CD14-positive monocyte (primary cell): ENCODE results near the gene UBE3A. TPM values are rescaled to one million over a fixed set of nuclear protein-coding genes. Genes with fewer than 3 reads are reported as not detected.

Experiments
- DNase-seq, 3 donors: peaks; one replicate each; pipeline ENCODE4 v3.0.0-alpha.2; 2011 to 2022
- H2AFZ ChIP-seq: 2 replicates; pipeline ENCODE4 v1.6.0; 2012; ENCODE audit warnings: mild to moderate bottlenecking, low read depth, low read length, inconsistent platforms; ENCODE audit not compliant: insufficient read depth, poor library complexity, severe bottlenecking
- H3K27ac ChIP-seq, 2 donors: 1 replicate in 1 of 2; 2 replicates in 1 of 2; pipeline ENCODE4 v1.5.1; 2012 to 2013; ENCODE audit warnings: low read length in 2 of 2, control low read depth in 1 of 2, inconsistent platforms in 1 of 2, low read depth in 1 of 2, mild to moderate bottlenecking in 1 of 2
- H3K27me3 ChIP-seq, 2 donors: one replicate each; pipeline versions ENCODE4 v1.6.0 to v1.6.1; 2011 to 2013; ENCODE audit warnings: low read length in 2 of 2; ENCODE audit not compliant: control insufficient read depth in 2 of 2, insufficient read depth in 2 of 2
- H3K36me3 ChIP-seq, 2 donors: replicated peaks in 1 of 2; 1 replicate in 1 of 2; 2 replicates in 1 of 2; pipeline versions ENCODE4 v1.5.1 to v1.6.1; 2012 to 2013; ENCODE audit warnings: low read length in 2 of 2, control low read depth in 1 of 2, inconsistent platforms in 1 of 2, mild to moderate bottlenecking in 1 of 2; ENCODE audit not compliant: insufficient read depth in 2 of 2, control insufficient read depth in 1 of 2
- H3K4me1 ChIP-seq, 2 donors: 1 replicate in 1 of 2; 2 replicates in 1 of 2; pipeline versions ENCODE4 v1.5.1 to v1.6.1; 2012 to 2013; ENCODE audit warnings: low read length in 2 of 2, control low read depth in 1 of 2, inconsistent platforms in 1 of 2, mild to moderate bottlenecking in 1 of 2, moderate library complexity in 1 of 2; ENCODE audit not compliant: insufficient read depth in 2 of 2, control insufficient read depth in 1 of 2
- H3K4me2 ChIP-seq: replicated peaks from 2 replicates; pipeline ENCODE3; 2012; ENCODE audit warnings: low read length, moderate library complexity, mild to moderate bottlenecking; ENCODE audit not compliant: poor library complexity, severe bottlenecking; ENCODE audit errors: extremely low read depth
- H3K4me3 ChIP-seq, 3 experiments: fragments of 200-600 bp in 1 of 3; sonication (generic) in 1 of 3; replicated peaks in 1 of 3; 1 replicate in 2 of 3; 2 replicates in 1 of 3; pipeline ENCODE4 v1.5.1; 2011 to 2013; ENCODE audit warnings: low read length in 3 of 3, mild to moderate bottlenecking in 3 of 3, control low read depth in 2 of 3, low read depth in 2 of 3, inconsistent platforms in 1 of 3, moderate library complexity in 1 of 3
- H3K79me2 ChIP-seq: 2 replicates; pipeline ENCODE4 v1.6.0; 2012; ENCODE audit warnings: mild to moderate bottlenecking, control low read depth, inconsistent platforms, low read length, moderate library complexity; ENCODE audit not compliant: insufficient read depth
- H3K9ac ChIP-seq: 2 replicates; pipeline ENCODE4 v1.6.0; 2017; ENCODE audit warnings: low read length, mild to moderate bottlenecking; ENCODE audit not compliant: insufficient read depth, poor library complexity, severe bottlenecking
- H3K9me3 ChIP-seq, 2 donors: replicated peaks in 1 of 2; 1 replicate in 1 of 2; 2 replicates in 1 of 2; pipeline versions ENCODE4 v1.5.1 to v1.6.1; 2012 to 2013; ENCODE audit warnings: low read length in 2 of 2, control low read depth in 1 of 2; ENCODE audit not compliant: control insufficient read depth in 1 of 2, insufficient read depth in 1 of 2
- H4K20me1 ChIP-seq: 2 replicates; pipeline ENCODE4 v1.6.0; 2012; ENCODE audit warnings: mild to moderate bottlenecking, low read length, control low read depth, moderate library complexity; ENCODE audit not compliant: insufficient read depth
- H3K27ac Mint-ChIP-seq, 7 donors: one replicate each; pipeline ENCODE4 v1.8.0; 2020; ENCODE audit warnings: mild to moderate bottlenecking in 7 of 7, mixed read lengths in 7 of 7, moderate library complexity in 6 of 7, inconsistent platforms in 2 of 7
- H3K27me3 Mint-ChIP-seq, 3 donors: one replicate each; pipeline ENCODE4 v1.8.0; 2021 to 2022; ENCODE audit warnings: low read depth in 3 of 3, mild to moderate bottlenecking in 3 of 3, mixed read lengths in 3 of 3, moderate library complexity in 3 of 3, inconsistent platforms in 1 of 3
- H3K36me3 Mint-ChIP-seq, 2 donors: one replicate each; pipeline ENCODE4 v1.8.0; 2020; ENCODE audit warnings: mixed read lengths in 2 of 2, inconsistent platforms in 1 of 2, mild to moderate bottlenecking in 1 of 2
- H3K4me1 Mint-ChIP-seq: one replicate; pipeline ENCODE4 v1.8.0; 2020; ENCODE audit warnings: mild to moderate bottlenecking, mixed read lengths
- H3K4me3 Mint-ChIP-seq, 2 donors: one replicate each; pipeline ENCODE4 v1.8.0; 2020; ENCODE audit warnings: mild to moderate bottlenecking in 2 of 2, mixed read lengths in 2 of 2, moderate library complexity in 1 of 2
- H3K9me3 Mint-ChIP-seq, 7 donors: one replicate each; pipeline ENCODE4 v1.8.0; 2020 to 2022; ENCODE audit warnings: mixed read lengths in 7 of 7, mild to moderate bottlenecking in 6 of 7, moderate library complexity in 6 of 7, inconsistent platforms in 2 of 7
- CTCF ChIP-seq: fragments of 200-600 bp; IDR thresholded peaks from one replicate; pipeline ENCODE4 v1.8.0; 2022; ENCODE audit warnings: antibody characterized with exemption, mild to moderate bottlenecking
- WGBS: methylation state at CpG from one replicate; pipeline ENCODE4 v1.1.5; 2013; ENCODE audit warnings: missing lambda C conversion rate; ENCODE audit not compliant: insufficient coverage; 5-methylcytosine and 5-hydroxymethylcytosine counted together
- intact Hi-C, 2 donors: fragments of 100-400 bp; cut with micrococcal nuclease; formaldehyde crosslinking; loops; one replicate each; pipeline versions ENCODE4 v1.15.0 to v1.15.1; 2023
- polyA plus RNA-seq, 3 donors: library from polyadenylated mRNA; depleted of rRNA in 1 of 3; unstranded in 2 of 3; stranded (reverse) in 1 of 3; fragments of 300-500 nt in 2 of 3; fragments of >200 nt in 1 of 3; fragmentation: Illumina TruSeq in 2 of 3; gene quantifications; 1 replicate in 2 of 3; 2 replicates in 1 of 3; pipeline ENCODE4 v1.2.3, GENCODE V29; 2012 to 2021

The UBE3A gene
- polyA plus RNA-seq, 3 donors: 13.9 to 73.3 (median 54.5) TPM

GRCh38 chr15:25335279-25335678, 103.5 kb downstream of the UBE3A start:
- no peak for TF ChIP-seq CTCF

GRCh38 chr15:25333049-25333448, 105.8 kb downstream of the UBE3A start:
- intact Hi-C loops: no loop called here
- peaks cover 0 to 8% of the 10 kb centered on the region in 2 donors for H3K9me3 ChIP-seq
- Mint-ChIP-seq H3K27me3 (no peaks in the 10 kb centered on the region), H3K9me3 (peaks cover 6 to 17% (median 10%) of the 10 kb centered on the region in 7 donors), H3K36me3 (peaks cover 27 to 52% of the 10 kb centered on the region in 2 donors), H3K27ac (peak overlapping the region in 1 of 7 donors; percentile 19), H3K4me1 (no peaks in the 10 kb centered on the region), H3K4me3 (no peak overlapping the region)
- H3K4me2 ChIP-seq: no peak overlapping the region
- no peak for TF ChIP-seq CTCF
- no peak overlapping the region for H3K4me3 ChIP-seq
- WGBS: no CpG with 5 or more reads among the region's 2 CpGs
- H3K79me2 ChIP-seq: no peaks in the 10 kb centered on the region
- H3K4me1 ChIP-seq: no peaks in the 10 kb centered on the region
- peaks cover 12 to 33% of the 10 kb centered on the region in 2 donors for H3K36me3 ChIP-seq
- no peak overlapping the region for H3K9ac ChIP-seq
- H3K27me3 ChIP-seq: no peaks in the 10 kb centered on the region
- H2AFZ ChIP-seq: no peak overlapping the region
- no peaks in the 10 kb centered on the region for H4K20me1 ChIP-seq
- no peak for DNase-seq
- no peak overlapping the region for H3K27ac ChIP-seq

More at GRCh38 chr15:25335279-25335678, 103.5 kb downstream of the UBE3A start:
- 100% methylated on average over 4 of the region's 4 CpGs for WGBS
- Histone ChIP-seq H3K4me3 (no peak overlapping the region), H3K27me3 (no peaks in the 10 kb centered on the region), H3K27ac (no peak overlapping the region), H3K79me2 (no peaks in the 10 kb centered on the region), H3K9me3 (peaks cover 0 to 8% of the 10 kb centered on the region in 2 donors), H4K20me1 (no peaks in the 10 kb centered on the region), H3K36me3 (peaks cover 30 to 53% of the 10 kb centered on the region in 2 donors), H2AFZ (no peak overlapping the region), H3K4me2 (no peak overlapping the region), H3K9ac (no peak overlapping the region), H3K4me1 (no peaks in the 10 kb centered on the region)
- Mint-ChIP-seq H3K9me3 (peaks cover 6 to 14% (median 9%) of the 10 kb centered on the region in 7 donors), H3K27me3 (no peaks in the 10 kb centered on the region), H3K36me3 (peaks cover 44 to 72% of the 10 kb centered on the region in 2 donors), H3K4me1 (no peaks in the 10 kb centered on the region), H3K27ac (no peak overlapping the region), H3K4me3 (no peak overlapping the region)
- intact Hi-C loops: no loop called here
- DNase-seq: no peak
